Retina (tissue), 1 donor: ENCODE results near the gene UGT1A7.

ENCODE experiments used
- DNase-seq: peaks from one replicate; pipeline ENCODE4 v3.0.0-alpha.2; 2016

UGT1A7 gene

GRCh38 chr2:233801357-233802131 is 119.8 kb downstream of the UGT1A7 start:
- DNase-seq = no peak

- no peak for DNase-seq
These were observed 120.6 kb downstream of the UGT1A7 start for GRCh38 chr2:233802132-233802815.

- no peak for DNase-seq
These were observed 121.7 kb downstream of the UGT1A7 start for GRCh38 chr2:233803292-233803911.

- DNase-seq = no peak
These were observed 122.3 kb downstream of the UGT1A7 start for GRCh38 chr2:233803994-233804393.

DNA sequence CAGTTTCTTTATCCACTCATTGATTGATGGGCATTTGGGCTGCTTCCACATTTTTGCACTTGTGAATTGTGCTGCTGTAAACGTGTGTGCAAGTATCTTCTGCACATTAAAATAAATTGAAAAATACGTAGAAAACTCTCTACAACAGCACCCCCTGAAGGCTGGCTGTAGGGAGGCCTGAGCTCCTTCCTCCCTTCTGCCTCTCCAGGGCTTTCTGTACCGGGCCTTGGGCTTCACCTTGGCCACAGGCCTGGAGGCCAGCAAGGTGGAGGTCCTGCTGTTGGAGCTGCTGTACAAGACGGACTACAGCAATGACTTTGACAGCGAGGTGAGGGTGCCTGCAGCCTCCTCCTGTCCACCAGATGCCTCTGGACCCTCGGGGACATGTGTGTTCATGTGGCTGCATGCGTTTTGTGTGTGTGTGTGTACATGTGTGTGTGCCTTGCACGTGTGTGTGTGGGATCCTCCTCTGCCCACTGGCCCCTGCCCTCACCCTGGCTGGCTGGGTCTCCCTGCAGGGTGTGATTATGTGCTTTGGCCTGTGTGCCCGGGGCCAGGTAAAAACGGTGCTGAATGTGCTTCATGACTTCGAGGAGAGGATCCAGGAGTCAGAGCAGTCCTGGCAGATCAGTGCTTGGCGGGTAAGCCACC is 125.6 kb downstream of the UGT1A7 start:
- DNase-seq = no peak

GRCh38 chr2:233807966-233808935 is 126.5 kb downstream of the UGT1A7 start:
- DNase-seq = no peak

DNA sequence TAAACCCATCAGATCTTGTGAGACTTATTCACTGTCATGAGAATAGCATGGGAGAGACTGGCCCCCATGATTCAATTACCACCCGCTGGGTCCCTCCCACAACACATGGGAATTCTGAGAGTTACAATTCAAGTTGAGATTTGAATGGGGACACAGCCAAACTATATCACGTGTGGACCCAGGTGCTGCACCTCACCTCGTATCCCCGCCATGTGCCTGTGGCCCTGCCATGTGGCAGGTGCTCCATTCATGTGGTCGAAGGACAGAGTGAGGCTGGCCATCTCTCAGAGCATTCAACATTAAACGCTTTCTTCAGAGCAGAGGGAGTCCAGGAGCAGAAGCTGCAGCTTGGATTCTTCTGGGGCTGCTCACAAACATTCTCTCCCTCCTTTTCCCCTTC is 128.7 kb downstream of the UGT1A7 start:
- no peak for DNase-seq

DNA sequence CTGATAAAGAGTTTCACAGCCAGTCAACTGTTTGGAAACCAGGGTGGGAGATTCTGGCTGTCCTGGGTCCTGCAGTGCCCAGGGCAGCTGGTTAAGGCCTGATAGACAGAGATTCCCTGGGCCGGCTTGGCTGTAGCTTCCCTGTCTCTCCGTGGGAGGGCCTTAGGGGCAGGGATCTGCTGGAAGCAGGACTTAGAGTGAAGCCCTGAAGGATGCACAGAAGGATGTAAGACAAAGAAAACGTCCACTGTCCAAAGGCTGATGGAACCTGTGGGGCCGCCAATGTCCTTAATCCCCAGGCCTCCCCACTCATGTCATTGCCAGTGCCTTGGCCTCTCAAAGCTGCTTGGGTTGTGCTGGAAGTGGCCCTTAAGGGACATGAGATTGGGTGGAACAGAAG is 129.4 kb downstream of the UGT1A7 start:
- DNase-seq = no peak

- DNase-seq = no peak
These were observed 130.0 kb downstream of the UGT1A7 start for GRCh38 chr2:233811732-233812131.

- no peak for DNase-seq
These were observed 131.7 kb downstream of the UGT1A7 start for GRCh38 chr2:233813236-233814055.

GRCh38 chr2:233814056-233814835 is 132.5 kb downstream of the UGT1A7 start:
- DNase-seq = no peak

DNA sequence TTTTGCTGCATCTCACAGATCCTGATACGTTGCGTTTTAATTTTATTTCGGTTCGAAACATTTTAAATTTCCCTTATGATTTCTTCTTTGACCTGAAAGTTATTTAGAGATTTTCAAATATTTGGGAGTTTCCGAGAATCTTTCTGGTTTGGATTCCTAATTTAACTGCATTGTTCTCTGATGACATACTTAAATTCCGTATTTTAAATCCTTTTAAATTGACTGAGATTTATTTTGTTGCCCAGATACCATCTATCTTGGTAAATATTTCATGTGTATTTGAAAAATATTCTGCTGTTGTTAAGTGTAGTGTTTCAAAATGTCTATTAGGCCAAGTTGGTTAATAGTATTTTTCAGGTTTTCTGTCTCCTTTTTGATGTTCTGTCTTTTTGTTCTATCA is 134.2 kb downstream of the UGT1A7 start:
- DNase-seq = no peak

DNA sequence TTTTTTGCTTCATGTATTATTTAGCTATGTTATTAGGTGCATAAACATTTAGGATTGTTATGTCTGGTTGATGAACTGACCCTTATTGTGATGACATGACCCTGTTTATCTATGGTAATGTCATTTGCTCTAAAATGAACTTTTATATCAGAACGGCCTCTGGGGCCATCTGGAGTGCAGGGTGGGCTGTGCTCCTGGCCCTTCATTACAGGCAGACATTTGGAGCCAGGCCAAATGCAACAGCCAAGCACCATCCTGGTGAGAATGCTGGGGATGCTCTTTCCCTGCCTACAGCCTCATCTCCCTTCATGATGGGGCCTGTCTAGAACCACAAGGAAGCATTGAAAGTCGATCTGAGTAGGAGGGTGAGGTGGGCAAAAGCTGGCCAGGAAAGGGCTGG is 134.6 kb downstream of the UGT1A7 start:
- DNase-seq = no peak

- no peak for DNase-seq
These were observed 135.1 kb downstream of the UGT1A7 start for GRCh38 chr2:233816771-233817170.

GRCh38 chr2:233817361-233817911 is 135.7 kb downstream of the UGT1A7 start:
- DNase-seq = no peak

DNA sequence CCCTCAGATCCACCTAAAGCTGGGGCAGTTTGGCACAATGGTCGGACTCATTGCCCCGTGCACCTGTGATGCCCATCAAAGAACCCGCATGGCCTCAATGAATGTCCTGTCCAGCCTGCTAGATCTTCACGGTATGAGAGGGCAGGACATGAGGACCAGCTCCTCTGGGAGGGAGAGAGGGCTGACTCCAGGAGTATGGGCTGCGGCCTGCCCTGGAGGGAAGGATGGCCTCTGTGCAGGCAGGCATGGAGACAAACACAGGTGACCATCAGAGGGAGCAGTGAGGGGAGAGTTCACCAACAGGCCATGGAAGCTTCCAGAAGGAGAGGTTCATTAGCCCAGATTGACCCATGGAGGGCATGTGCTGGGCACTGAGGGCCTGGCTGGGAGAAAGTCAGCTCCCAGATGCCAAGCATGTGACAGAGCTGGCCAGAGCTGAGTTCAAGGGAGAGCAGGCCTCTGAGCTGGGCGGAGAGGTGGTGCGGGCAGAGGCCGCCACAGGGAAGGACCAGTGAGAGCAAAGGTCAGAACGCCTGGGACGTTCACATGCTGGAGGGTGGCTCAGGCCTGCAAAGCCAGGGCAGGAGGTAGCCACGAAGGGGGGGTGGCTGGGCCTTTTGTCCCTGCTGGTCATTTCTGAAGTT is 136.4 kb downstream of the UGT1A7 start:
- no peak for DNase-seq

GRCh38 chr2:233818639-233819621 is 137.2 kb downstream of the UGT1A7 start:
- no peak for DNase-seq
